Endothelial cell of umbilical vein (primary cell): ENCODE results near the gene COL26A1.

Source experiments
- CTCF ChIP-seq, 2 donors: IDR thresholded peaks; 1 replicate in 1 of 2; 2 replicates in 1 of 2; pipeline ENCODE4 v1.5.1; 2011; ENCODE audit warnings: low read length in 2 of 2, mild to moderate bottlenecking in 2 of 2, moderate library complexity in 2 of 2, control low read depth in 1 of 2, inconsistent platforms in 1 of 2, low read depth in 1 of 2; ENCODE audit not compliant: insufficient read depth in 1 of 2; ENCODE audit errors: extremely low read depth in 1 of 2
- EZH2 ChIP-seq: IDR thresholded peaks from 2 replicates; pipeline ENCODE4 v1.6.1; 2012; ENCODE audit warnings: borderline replicate concordance, low read depth, mild to moderate bottlenecking, moderate library complexity, low read length, inconsistent platforms; ENCODE audit not compliant: severe bottlenecking
- JUN ChIP-seq: IDR thresholded peaks from 2 replicates; pipeline ENCODE4 v1.6.1; 2011; ENCODE audit warnings: borderline replicate concordance, low read depth; ENCODE audit not compliant: insufficient read length, insufficient read depth
- POLR2A ChIP-seq: IDR thresholded peaks from 2 replicates; pipeline ENCODE4 v1.6.1; 2012; ENCODE audit warnings: low read depth, mild to moderate bottlenecking, control low read depth, low read length
- POLR2AphosphoS5 ChIP-seq: IDR thresholded peaks from 2 replicates; pipeline ENCODE4 v1.6.1; 2012; ENCODE audit warnings: low read depth, mild to moderate bottlenecking, control low read depth, low read length, moderate library complexity; ENCODE audit not compliant: insufficient read depth

- TF ChIP-seq CTCF (IDR thresholded peaks at IDR 0.05; ENCODE audit: extremely low read depth in 1 of 2, insufficient read depth in 1 of 2, low read depth in 1 of 2, low read length in 2 of 2) (no peak), JUN (no peak), EZH2 (no peak), POLR2A (no peak), POLR2AphosphoS5 (no peak)
Measured at GRCh38 chr7:101436221-101436735, 73.6 kb downstream of the COL26A1 start.
